Motor neuron (in vitro differentiated cells): ENCODE results near the gene PLCB4. TPM values are rescaled to one million over a fixed set of nuclear protein-coding genes. Genes with fewer than 3 reads are reported as not detected.
A peak's percentile ranks its signal among the peaks of the same experiment; 100 is the strongest.

ENCODE experiments used
- ATAC-seq, 8 experiments: fragments of 200-7000 bp; cut with Tn5 transposase; replicated peaks in 6 of 8; 2 replicates each; pipeline ENCODE4 v1.8.0; 2021; ENCODE audit warnings: mild to moderate bottlenecking in 8 of 8, moderate library complexity in 8 of 8
- H3K27ac ChIP-seq, 2 donors: fragments of 250-450 bp; sonication (Bioruptor Pico); 2 replicates each; pipeline ENCODE4 v1.9.0; 2021; ENCODE audit warnings: antibody characterized with exemption in 2 of 2, mild to moderate bottlenecking in 2 of 2, moderate library complexity in 1 of 2
- H3K4me1 ChIP-seq, 2 donors: fragments of 250-450 bp; sonication (Bioruptor Pico); replicated peaks in 1 of 2; 2 replicates each; pipeline ENCODE4 v1.6.1; 2021; ENCODE audit warnings: antibody characterized with exemption in 2 of 2, mild to moderate bottlenecking in 2 of 2, moderate library complexity in 1 of 2
- H3K4me3 ChIP-seq, 5 donors: fragments of 250-450 bp; sonication (Bioruptor Pico); 2 replicates each; pipeline ENCODE4 v1.9.0; 2021; ENCODE audit warnings: antibody characterized with exemption in 5 of 5, mild to moderate bottlenecking in 5 of 5, moderate library complexity in 4 of 5
- WGBS, 10 experiments: fragments of 450-650 bp; shearing (Covaris generic); methylation state at CpG; one replicate each; pipeline ENCODE4 v1.0.0; 2022; 5-methylcytosine and 5-hydroxymethylcytosine counted together
- in situ Hi-C, 9 experiments: fragments of 400-800 bp; cut with MboI; loops; one replicate each; pipeline ENCODE4 v1.15.0; 2021; ENCODE audit warnings: low sequenced_read_pairs in 9 of 9, low pct_unique_long_range_greater_than_20kb in 2 of 9; ENCODE audit not compliant: unreplicated experiment in 9 of 9
- total RNA-seq, 8 experiments: library from RNA; unstranded; fragments of 300-600 nt; gene quantifications; 2 replicates each; pipeline versions ENCODE4 v1.2.3 to v1.2.4, GENCODE V29; 2022

Gene PLCB4
- total RNA-seq, 8 experiments from 2014 or later = 4.4 to 27.2 (median 16.2) TPM

DNA sequence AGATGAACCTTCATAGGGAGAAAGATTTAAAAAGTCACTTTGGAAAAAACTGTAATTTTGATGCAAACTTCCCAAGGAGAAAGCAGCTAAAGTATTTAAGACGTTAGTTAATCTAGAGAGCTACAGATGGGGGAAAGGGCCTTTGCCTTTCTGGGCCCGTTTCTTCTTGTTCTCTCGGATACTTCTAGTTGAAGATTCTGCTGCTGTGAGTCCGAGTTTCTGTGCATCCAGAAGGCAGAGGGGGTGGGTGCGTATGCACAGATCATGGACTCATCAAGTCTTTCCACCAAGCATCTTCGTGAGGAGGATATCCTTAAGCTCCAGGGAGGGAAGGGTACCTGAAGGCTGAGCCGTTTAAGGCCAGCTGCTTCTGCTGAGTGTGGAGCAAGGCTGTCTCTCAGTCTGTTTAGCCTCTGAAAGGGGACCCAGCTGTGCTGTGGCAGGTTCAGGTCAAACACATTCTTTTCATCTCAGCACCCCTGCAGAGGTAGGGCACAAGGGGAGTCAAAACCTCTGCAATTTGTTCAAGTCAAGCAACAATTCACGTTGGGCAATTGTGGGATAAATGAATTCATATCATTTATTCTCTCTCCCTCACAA lies 449.8 kb downstream of the PLCB4 start:
- peak overlapping the region in 1 of 2 donors; percentile 80 for H3K27ac ChIP-seq
- ATAC-seq = no peak
- peaks cover 33 to 49% of the 10 kb centered on the region in 2 donors for H3K4me1 ChIP-seq
- H3K4me3 ChIP-seq = peak overlapping the region in 4 of 5 donors; percentile 2 to 71 (median 36)
- 0 to 57% (median 15%) methylated on average over 1 to 7 of the region's 8 CpGs for WGBS, 10 experiments
- in situ Hi-C loops = no loop called here

DNA sequence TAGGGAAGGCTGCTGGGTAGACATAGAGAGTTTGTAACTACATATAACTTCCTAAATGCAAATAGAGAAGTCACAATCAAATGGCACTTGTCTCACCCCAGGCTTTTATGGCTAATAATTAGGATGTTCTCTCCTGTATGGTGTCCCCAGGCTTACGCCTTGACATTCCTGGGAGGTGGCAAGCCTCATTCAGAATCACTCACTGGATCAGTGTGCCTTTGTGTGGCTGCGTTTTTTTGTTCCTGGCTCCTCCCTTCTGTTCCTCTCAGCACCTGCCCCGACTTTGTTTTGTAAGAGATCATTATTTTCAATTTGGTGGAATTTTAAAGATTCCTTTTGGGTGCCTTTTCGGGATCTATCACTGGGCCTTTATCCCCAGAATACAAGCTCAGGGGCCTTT lies 451.2 kb downstream of the PLCB4 start:
- Histone ChIP-seq H3K4me1 (peaks cover 33 to 46% of the 10 kb centered on the region in 2 donors), H3K4me3 (peak overlapping the region in 2 of 5 donors; percentile 55 to 71), H3K27ac (no peak overlapping the region)
- ATAC-seq = no peak
- in situ Hi-C loops = no loop called here
- WGBS, 10 experiments = 7 to 71% (median 40%) methylated on average over 2 to 4 of the region's 4 CpGs; no CpG with 5 or more reads in 4 of the 10 experiments

DNA sequence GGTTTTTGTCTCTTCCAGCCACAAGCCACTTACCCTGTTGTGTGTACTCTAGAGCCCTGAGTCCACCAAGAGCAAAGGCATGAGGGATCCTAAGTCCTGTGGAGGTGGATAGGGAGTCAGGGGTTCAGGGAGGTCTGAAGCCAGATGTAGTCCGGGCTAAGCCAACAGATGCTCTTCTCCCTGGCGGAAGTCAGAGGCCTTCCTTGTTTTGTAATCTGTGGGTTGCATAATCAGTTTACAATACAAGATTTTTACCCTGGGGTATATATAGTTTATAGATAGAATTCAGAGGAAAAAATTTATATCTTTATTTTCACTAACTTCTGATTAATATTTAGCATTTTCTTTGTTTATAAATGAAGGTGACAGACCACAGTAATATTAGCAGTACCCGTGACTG lies 454.7 kb downstream of the PLCB4 start:
- 50 to 100% (median 80%) methylated on average over 1 to 3 of the region's 3 CpGs; no CpG with 5 or more reads in 1 of the 10 experiments for WGBS, 10 experiments
- no peak overlapping the region for H3K4me3 ChIP-seq
- in situ Hi-C loops = no loop called here
- H3K27ac ChIP-seq = no peak overlapping the region
- peaks cover 11 to 29% of the 10 kb centered on the region in 2 donors for H3K4me1 ChIP-seq
- ATAC-seq = no peak
